Loucy (cell line): Measurements from ENCODE around the gene SDK1.

ENCODE experiments used
- H2AFZ ChIP-seq: fragments of 200-600 bp; sonication (generic); 2 replicates; pipeline ENCODE4 v1.6.0; 2016; ENCODE audit warnings: antibody characterized with exemption, mild to moderate bottlenecking, low read length, moderate library complexity
- H3F3A ChIP-seq: fragments of 200-600 bp; 2 replicates; pipeline ENCODE4 v1.6.0; 2016; ENCODE audit warnings: antibody characterized with exemption, low read depth, mild to moderate bottlenecking
- H3K27me3 ChIP-seq: fragments of 200-600 bp; sonication (generic); 2 replicates; pipeline ENCODE4 v1.6.1; 2014; ENCODE audit warnings: low read length, mild to moderate bottlenecking; ENCODE audit not compliant: insufficient read depth, poor library complexity, severe bottlenecking
- H3K36me3 ChIP-seq: fragments of 200-600 bp; sonication (generic); 2 replicates; pipeline ENCODE4 v1.6.1; 2016; ENCODE audit warnings: low read length; ENCODE audit not compliant: insufficient read depth
- H3K4me1 ChIP-seq: fragments of 200-600 bp; sonication (generic); 2 replicates; pipeline ENCODE4 v1.5.1; 2014; ENCODE audit warnings: low read length, mild to moderate bottlenecking; ENCODE audit not compliant: insufficient read depth, poor library complexity, severe bottlenecking
- H3K4me2 ChIP-seq: fragments of 200-600 bp; sonication (generic); 2 replicates; pipeline ENCODE4 v1.6.0; 2014; ENCODE audit warnings: antibody characterized with exemption, low read length, low read depth, mild to moderate bottlenecking; ENCODE audit not compliant: poor library complexity, severe bottlenecking
- H3K4me3 ChIP-seq: fragments of 200-600 bp; sonication (generic); 2 replicates; pipeline ENCODE4 v1.5.1; 2014; ENCODE audit warnings: low read length, mild to moderate bottlenecking, mixed read lengths; ENCODE audit not compliant: poor library complexity, severe bottlenecking
- H3K79me2 ChIP-seq: fragments of 200-600 bp; sonication (generic); 2 replicates; pipeline ENCODE4 v1.6.1; 2014; ENCODE audit warnings: low read length; ENCODE audit not compliant: insufficient read depth
- H3K9ac ChIP-seq: fragments of 200-600 bp; sonication (generic); 2 replicates; pipeline ENCODE4 v1.6.0; 2014; ENCODE audit warnings: mild to moderate bottlenecking, low read depth, low read length, moderate library complexity; ENCODE audit not compliant: poor library complexity, severe bottlenecking
- H3K9me2 ChIP-seq: fragments of 200-600 bp; sonication (generic); replicated peaks from 2 replicates; pipeline ENCODE4 v1.6.1; 2016; ENCODE audit warnings: low read depth, low read length, mixed read lengths
- H3K9me3 ChIP-seq: fragments of 200-600 bp; sonication (generic); 2 replicates; pipeline ENCODE4 v1.6.1; 2014; ENCODE audit warnings: mild to moderate bottlenecking, antibody characterized with exemption, low read length, low read depth; ENCODE audit not compliant: insufficient read depth
- H4K20me1 ChIP-seq: fragments of 200-600 bp; sonication (generic); 2 replicates; pipeline ENCODE4 v1.6.0; 2014; ENCODE audit warnings: antibody characterized with exemption, low read length, mild to moderate bottlenecking; ENCODE audit not compliant: insufficient read depth, poor library complexity, severe bottlenecking
- CTCF ChIP-seq: fragments of 200-600 bp; sonication (generic); conservative IDR thresholded peaks from 2 replicates; pipeline ENCODE4 v1.5.1; 2014; ENCODE audit warnings: mild to moderate bottlenecking, antibody characterized with exemption, low read length
- EZH2phosphoT487 ChIP-seq: fragments of 200-600 bp; IDR thresholded peaks from 2 replicates; pipeline ENCODE4 v1.6.1; 2018; ENCODE audit warnings: antibody characterized with exemption, mild to moderate bottlenecking, moderate library complexity, borderline replicate concordance

Gene SDK1

GRCh38 chr7:4135301-4135700 lies 834.2 kb downstream of the SDK1 start:
- Histone ChIP-seq H3K36me3 (no peaks in the 10 kb centered on the region), H3K79me2 (no peaks in the 10 kb centered on the region), H3K4me3 (no peak overlapping the region), H3F3A (no peaks in the 10 kb centered on the region), H3K4me1 (no peaks in the 10 kb centered on the region), H2AFZ (no peak overlapping the region), H4K20me1 (no peaks in the 10 kb centered on the region), H3K9me3 (peaks cover 6% of the 10 kb centered on the region; the same call in 1 of the 2 replicates), H3K9me2 (no peaks in the 10 kb centered on the region), H3K4me2 (no peak overlapping the region), H3K9ac (no peak overlapping the region), H3K27me3 (no peaks in the 10 kb centered on the region)
- TF ChIP-seq EZH2phosphoT487, result no peak
- no peak for TF ChIP-seq CTCF

GRCh38 chr7:4136036-4136435 lies 835.0 kb downstream of the SDK1 start:
- Histone ChIP-seq H3K79me2 (no peaks in the 10 kb centered on the region), H4K20me1 (no peaks in the 10 kb centered on the region), H3K27me3 (no peaks in the 10 kb centered on the region), H3K9me3 (peaks cover 6% of the 10 kb centered on the region; the same call in 1 of the 2 replicates), H3K4me2 (no peak overlapping the region), H3K9me2 (no peaks in the 10 kb centered on the region), H2AFZ (no peak overlapping the region), H3F3A (no peaks in the 10 kb centered on the region), H3K36me3 (no peaks in the 10 kb centered on the region), H3K9ac (no peak overlapping the region), H3K4me3 (no peak overlapping the region), H3K4me1 (no peaks in the 10 kb centered on the region)
- no peak for TF ChIP-seq EZH2phosphoT487
- no peak for TF ChIP-seq CTCF

- Histone ChIP-seq H4K20me1 (no peaks in the 10 kb centered on the region), H3F3A (no peaks in the 10 kb centered on the region), H3K9ac (no peak overlapping the region), H3K4me2 (no peak overlapping the region), H3K79me2 (no peaks in the 10 kb centered on the region), H2AFZ (no peak overlapping the region), H3K9me3 (peaks cover 6% of the 10 kb centered on the region; the same call in 1 of the 2 replicates), H3K27me3 (no peaks in the 10 kb centered on the region), H3K9me2 (no peaks in the 10 kb centered on the region), H3K4me1 (no peaks in the 10 kb centered on the region), H3K4me3 (no peak overlapping the region), H3K36me3 (no peaks in the 10 kb centered on the region)
- TF ChIP-seq EZH2phosphoT487 (no peak), CTCF (no peak)
Observed at GRCh38 chr7:4136501-4137110, 835.6 kb downstream of the SDK1 start.
